ENCODE measurements around the gene TRIM73.
"Not testable (repeated sequence)": the region's sequence is repeated elsewhere in the genome, so short reads cannot be mapped to it uniquely, and the experiment has no call there.

TRIM73 gene

DNA sequence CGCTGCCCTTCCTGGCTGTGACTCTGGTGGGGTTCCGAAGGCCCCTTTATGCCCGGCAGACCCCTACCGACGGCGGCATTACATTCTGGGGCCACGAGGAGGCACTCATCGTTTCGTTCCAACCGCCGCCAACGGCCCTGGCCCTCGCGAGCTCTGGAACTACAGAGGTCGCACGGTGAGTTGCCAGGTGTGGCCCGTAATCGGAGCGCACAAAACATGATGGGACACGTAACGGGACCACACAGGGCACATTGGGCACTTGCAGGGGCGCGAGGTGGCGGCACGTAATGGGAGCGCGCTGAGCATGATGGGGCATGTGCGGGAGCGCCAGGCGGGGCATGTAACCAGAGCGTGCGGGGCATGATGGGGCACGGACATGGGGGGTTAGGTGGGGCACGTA lies at the start of gene TRIM73:
Gene TRIM73, plus strand, starts transcription at position 301 of the 400 bp plus-strand sequence. CDS start 3,305 bp downstream, outside the sequence.
- not testable (repeated sequence) for DNase-seq (ENCODE audit: low read depth); H3K4me3 ChIP-seq (ENCODE audit: low read length)

DNA sequence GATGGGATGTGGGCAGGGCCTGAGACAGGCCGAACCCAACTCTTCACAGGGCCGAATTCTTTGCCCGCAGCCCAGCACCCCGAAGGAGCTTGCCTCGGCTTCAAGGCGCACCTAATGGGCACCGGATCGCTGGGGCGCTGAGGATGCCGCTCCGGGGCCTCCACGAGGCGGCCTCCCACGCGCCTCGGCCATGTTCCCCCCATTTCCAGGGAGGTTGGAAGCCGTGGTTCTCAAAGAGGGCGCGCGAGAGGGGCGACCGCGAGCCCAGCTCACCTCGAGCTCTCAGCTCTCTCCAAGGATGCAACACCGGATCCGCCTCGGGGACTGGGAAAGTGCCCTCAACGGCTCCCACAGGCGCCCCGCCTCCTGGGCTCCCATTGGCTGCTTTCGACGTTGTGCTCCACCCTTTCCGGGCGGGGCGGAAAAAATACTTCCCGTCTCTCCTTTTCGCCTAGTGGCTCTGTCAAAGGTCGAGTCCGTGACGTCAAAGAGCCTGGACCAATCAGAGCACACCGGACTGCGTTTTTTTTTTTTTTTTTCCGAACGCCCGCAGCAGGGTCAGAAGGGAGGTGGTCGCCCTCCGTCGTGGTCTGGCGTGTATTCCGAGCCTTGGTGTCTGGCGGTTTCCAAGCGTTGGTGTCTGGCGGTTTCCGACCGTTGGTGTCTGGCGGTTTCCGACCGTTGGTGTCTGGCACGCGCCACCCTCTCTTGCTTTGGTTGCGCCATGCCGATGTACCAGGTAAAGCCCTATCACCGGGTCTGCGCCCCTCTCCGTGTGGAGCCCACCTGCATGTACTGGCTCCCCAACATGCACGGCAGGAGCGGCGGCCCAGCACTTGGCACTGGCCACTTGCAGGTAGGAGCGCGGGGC lies 36.5 kb upstream of the TRIM73 start:
- not testable (repeated sequence) for H3K4me3 ChIP-seq (ENCODE audit: low read length); DNase-seq (ENCODE audit: low read depth)

DNA sequence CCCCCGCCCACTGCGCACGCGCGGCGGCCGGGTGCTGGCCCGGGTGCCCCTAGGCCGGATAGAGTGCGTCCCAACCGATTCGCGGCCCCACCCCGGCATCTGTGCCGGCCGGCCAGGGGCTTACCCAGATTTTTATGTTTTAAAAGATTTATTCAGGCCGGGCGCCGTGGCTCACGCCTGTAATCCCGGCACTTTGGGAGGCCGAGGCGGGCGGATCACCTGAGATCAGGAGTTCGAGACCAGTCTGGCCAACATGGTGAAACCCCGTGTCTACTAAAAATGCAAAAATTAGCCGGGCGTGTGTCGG lies 35.9 kb upstream of the TRIM73 start:
- H3K4me3 ChIP-seq (ENCODE audit: low read length); DNase-seq (ENCODE audit: low read depth): not testable (repeated sequence)

DNA sequence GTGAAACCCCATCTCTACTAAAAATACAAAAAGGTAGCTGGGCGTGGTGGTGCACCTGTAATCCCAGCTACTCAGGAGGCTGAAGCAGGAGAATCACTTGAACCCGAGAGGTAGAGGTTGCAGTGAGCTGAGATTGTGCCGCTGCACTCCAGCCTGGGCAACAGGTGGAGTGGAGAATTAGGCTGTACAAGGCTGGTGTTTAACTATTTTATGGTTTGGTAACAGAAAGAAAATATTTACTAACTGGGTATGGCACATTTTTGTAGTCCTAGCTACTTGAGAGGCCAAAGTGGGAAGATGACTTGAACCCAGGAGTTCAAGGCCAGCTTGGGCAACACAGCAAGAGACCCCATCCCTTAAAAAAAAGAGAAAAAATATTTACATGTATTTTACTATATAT lies 31.4 kb upstream of the TRIM73 start:
- DNase-seq (ENCODE audit: low read depth) = not testable (repeated sequence)

DNA sequence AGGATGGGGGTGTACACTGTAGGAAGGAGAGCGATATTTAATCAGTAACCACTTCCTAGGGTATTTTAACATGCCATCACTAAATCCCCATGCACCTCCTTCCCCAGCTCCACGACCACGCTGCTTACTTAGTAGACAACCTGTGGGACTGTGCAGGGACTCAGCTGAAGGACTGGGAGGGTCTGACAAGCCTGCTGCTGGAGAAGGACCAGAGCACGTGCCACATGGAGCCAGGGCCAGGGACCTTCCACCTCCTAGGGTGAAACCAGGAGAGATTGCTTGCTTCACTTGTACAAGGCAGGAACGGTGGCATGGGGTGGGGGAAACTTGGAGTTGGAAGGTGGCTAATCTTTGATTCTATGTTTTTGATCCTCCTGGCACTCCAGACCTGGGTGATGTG lies 28.8 kb upstream of the TRIM73 start:
- not testable (repeated sequence) for H3K4me3 ChIP-seq (ENCODE audit: low read length); DNase-seq (ENCODE audit: low read depth)

More for the DNA sequence above, 31.4 kb upstream of the TRIM73 start:
- H3K4me3 ChIP-seq (ENCODE audit: low read length) = not testable (repeated sequence)

DNA sequence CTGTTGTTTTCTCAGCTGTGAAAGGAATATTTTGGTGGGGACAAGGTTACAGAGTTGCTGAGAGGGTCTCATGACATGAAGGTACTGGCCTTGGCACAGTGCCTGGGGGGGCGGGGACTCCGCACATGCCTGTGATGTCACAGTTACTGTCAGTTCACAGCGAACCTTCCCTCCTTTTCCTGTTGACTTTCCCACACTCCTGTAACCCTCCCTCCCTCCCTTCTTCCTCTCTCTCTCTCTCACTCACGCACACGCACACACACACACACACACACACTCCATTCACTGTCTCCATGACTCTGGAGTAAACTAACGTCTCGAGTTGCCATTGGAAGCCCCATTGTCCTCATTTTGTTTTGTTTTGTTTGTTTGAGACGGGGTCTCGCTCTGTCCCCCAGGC lies 28.1 kb upstream of the TRIM73 start:
- DNase-seq (ENCODE audit: low read depth); H3K4me3 ChIP-seq (ENCODE audit: low read length): not testable (repeated sequence)

DNA sequence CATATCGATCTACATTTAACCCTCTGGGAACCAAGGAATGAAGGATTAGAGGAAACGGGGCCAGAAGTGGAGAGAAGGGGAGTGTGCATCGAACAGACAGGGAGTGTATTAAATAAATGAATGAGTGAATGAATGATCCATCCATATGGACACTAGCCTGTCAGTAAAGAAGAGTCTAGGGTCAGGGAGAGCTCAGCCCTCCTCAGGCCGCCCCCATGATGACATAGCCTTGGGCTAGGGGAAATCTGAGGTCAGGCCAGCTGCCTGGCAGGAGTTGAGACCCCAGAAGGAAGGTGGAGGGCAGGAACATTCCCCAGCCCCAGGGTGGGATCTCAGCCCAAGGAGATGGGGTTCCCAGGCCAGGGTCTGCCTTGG lies 21.3 kb upstream of the TRIM73 start:
- DNase-seq (ENCODE audit: low read depth); H3K4me3 ChIP-seq (ENCODE audit: low read length): not testable (repeated sequence)

DNA sequence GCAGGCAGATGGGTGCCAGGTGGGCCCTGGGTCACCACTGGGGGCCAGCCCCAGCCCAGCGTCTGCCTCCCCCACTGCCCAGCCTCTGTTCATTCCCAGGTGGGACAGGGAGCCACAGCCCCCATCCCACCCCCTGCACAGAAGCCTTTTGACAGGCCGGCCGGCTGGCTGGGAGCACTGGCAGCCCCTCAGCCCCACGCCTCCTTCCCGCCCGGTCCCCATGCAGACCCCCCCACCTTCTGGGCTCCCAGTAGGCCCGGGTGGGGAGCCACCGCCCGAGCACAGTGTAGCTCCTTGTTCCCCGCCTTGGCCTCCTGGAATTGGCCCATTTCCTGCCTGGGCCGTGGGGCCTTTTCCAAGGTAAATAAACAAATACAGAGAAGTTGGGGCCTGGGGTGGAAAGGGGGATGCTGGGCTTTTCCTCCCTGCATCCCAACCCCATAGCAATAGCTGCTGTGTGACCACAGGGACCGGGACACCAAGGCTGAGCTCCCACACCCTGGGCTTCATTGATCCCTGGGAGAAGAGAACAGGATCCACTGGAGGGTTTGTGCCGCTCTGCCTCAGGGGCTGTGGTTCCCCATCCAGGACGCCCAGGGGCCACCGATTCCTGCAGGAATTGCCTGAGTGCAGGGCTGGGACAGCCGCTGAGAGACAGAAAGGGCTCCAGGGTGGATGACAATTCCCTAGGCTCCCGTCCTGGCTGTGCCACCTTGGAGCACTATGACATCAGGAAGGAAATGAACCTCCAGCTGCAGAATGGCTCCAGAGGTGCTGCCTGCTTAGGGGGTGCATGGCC lies 20.7 kb upstream of the TRIM73 start:
- not testable (repeated sequence) for DNase-seq (ENCODE audit: low read depth); H3K4me3 ChIP-seq (ENCODE audit: low read length)

DNA sequence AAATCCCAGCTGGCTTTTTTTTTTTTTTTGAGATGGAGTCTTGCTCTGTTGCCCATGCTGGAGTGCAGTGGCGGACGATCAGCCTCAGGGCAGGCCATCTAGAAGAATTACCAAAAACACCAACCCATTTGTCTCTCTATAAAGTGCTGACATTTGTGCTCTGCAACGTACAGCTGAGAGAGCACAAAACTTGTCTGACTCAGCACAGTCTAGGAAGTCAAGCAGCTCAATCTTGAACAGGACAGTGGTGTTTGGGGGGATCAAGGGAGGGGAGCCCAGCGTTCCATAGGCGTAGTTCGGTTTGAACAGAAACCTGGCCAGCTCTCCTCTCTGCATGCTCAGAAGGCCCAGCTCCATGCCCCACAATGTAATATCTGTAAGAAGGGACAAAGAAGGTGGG lies 2.2 kb upstream of the TRIM73 start:
- not testable (repeated sequence) for DNase-seq (ENCODE audit: low read depth); H3K4me3 ChIP-seq (ENCODE audit: low read length)

DNA sequence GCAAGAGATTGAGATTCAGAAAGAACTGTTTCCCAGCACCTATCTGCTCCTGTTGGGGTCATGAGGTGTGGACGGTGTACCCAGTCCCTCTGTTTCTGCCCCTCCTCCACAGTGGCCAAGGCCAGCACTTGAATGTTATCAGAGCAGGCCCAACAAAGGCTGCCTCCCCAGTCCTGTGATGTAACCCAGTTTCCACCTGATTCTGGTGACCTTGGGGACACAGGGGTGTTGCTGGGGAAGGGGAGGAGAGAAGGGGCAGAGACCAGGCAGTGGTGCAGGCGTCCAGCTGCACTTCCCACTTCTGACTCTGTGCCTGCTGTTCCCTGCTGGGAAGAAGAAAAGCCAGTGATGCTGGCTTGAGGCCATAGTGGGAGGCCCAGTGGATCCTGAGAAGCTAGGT lies 2.4 kb downstream of the TRIM73 start:
- not testable (repeated sequence) for H3K4me3 ChIP-seq (ENCODE audit: low read length); DNase-seq (ENCODE audit: low read depth)

DNA sequence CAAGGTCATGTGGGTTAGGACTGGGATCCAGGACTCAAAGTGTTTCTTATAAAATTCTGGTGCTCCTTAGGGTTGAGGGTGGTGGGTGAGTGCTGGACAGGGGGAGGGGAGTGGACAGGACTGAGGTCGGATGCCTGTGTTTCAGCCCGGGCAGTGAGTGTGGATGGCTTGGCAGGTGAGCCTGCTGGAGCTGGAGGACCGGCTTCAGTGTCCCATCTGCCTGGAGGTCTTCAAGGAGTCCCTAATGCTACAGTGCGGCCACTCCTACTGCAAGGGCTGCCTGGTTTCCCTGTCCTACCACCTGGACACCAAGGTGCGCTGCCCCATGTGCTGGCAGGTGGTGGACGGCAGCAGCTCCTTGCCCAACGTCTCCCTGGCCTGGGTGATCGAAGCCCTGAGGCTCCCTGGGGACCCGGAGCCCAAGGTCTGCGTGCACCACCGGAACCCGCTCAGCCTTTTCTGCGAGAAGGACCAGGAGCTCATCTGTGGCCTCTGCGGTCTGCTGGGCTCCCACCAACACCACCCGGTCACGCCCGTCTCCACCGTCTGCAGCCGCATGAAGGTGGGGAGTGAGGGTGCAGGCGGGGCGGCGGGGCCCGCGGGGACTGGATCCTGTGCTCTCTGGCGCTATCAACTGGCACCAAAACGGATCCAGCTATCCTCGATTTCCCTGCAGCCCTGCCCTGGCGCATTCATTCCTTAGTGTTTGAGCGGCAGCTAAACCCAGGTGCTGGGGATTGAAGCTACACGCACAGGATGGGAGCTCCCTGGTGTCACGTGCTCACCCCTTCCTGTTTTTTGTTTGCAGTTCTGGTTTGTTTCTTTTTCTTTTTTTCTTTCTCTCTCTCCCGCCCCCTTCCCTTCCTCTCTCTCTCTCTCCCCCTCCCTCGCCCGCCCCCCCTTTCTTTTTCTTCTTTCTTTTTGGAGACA lies 3.6 kb downstream of the TRIM73 start:
- H3K4me3 ChIP-seq (ENCODE audit: low read length); DNase-seq (ENCODE audit: low read depth): not testable (repeated sequence)

DNA sequence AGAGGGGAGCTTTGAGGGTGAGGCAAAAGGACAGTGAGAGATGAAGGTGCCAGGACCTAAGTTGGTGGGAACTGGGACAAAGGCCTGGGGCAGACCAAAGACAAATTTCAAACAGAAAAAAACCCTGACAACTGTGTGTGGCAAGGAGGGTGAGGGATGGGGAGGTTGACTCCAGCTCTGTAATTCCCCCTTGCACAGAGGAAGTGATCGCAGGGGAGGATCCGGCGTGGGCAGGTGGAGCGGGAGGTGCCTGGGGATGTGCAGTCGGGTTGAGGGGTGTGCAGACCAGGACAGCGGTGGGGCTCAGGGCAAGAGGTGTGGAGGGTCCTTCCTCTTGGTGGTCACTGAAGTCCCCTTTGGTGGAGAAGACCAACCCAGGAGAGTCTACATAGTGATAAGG lies 5.1 kb downstream of the TRIM73 start:
- not testable (repeated sequence) for DNase-seq (ENCODE audit: low read depth); H3K4me3 ChIP-seq (ENCODE audit: low read length)

DNA sequence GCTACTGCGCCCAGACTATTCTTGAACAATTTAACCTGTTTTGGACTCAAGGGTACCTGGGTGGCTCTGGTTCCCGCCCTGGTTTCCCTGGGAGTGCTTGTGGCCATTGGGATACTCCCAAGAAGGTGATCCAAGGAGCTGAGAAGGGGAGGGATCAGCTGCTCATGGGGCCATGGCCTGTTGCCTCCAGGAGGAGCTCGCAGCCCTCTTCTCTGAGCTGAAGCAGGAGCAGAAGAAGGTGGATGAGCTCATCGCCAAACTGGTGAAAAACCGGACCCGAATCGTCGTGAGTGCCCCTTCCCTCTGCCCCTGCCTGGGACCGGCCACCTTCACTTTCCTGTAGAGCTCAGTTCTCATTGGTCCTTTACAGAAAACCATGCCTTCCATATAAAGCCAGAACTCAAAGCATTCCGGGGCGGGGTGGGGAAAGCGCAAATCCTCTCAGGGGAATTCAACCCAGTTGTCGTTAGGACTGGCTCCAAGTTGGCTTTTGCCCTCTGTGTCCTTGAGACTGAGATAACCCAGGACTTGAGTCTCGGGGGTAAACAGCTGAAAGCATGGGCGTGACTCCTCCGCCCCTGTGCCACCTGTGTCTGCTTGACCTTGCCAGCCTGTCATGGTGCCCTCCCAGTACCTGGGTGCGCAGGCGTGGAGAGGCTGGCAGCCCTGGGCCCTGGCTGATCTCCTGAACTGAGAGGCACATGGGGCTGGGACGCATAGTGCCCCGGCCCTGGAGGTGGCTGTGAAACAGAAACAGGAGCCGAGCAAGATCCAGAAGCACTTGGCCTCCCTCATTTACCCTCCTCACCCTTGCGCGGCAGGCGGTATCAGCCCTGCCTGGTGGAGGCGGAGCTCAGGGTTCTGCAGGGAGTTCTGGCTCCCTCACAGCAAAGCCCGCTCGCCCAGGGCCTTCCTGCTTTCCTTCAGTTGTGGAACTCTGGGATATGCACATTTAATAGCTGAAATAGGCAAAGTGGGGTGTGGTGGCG lies 8.3 kb downstream of the TRIM73 start:
- not testable (repeated sequence) for DNase-seq (ENCODE audit: low read depth); H3K4me3 ChIP-seq (ENCODE audit: low read length)

DNA sequence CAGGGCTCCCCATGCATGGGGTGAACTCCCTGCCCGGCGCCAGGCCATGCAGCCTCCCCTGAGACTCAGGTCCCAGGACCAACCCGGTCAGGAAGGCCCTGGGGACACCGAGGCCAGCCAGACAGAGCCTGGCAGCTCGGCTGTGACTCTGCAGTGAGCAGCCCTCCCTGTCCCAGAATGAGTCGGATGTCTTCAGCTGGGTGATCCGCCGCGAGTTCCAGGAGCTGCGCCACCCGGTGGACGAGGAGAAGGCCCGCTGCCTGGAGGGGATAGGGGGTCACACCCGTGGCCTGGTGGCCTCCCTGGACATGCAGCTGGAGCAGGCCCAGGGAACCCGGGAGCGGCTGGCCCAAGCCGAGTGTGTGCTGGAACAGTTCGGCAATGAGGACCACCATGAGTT lies 9.2 kb downstream of the TRIM73 start:
- not testable (repeated sequence) for H3K4me3 ChIP-seq (ENCODE audit: low read length); DNase-seq (ENCODE audit: low read depth)

DNA sequence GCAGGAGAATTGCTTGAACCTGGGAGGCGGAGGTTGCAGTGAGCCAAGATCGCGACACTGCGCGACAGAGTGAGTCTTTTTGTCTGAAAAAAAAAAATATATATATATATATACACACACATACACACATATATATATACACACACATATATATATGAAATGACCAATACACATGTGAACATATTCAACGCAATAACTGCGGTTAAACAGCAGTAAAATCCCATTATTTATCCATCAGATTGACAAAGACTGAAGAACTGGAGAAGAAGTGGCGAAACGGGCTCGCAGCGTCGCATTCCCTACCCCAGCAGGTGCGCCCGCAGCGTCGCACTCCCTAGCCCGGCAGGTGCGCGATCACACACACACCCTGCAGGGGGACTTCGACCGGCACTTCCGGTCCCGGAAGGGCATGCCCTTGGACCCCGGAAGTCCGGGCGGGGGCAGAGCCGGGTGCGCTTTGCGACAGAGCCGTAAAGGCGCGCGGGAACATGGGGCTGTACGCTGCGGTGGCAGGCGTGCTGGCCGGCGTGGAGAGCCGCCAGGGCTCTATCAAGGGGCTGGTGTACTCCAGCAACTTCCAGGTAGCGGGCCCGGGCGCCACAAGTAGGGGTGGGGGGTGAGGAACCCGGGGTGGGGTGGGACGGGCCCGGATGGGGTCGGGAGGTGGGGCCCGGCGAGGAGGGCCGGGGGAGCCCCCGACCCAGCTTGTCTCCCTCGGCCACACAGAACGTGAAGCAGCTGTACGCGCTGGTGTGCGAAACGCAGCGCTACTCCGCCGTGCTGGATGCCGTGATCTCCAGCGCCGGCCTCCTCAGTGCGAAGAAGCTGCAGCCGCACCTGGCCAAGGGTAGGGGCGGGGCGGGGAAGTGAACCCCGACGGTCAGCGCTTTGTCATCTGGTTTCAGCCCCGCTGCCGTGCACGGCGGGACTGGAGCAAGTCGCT lies 14.7 kb downstream of the TRIM73 start:
- not testable (repeated sequence) for H3K4me3 ChIP-seq (ENCODE audit: low read length); DNase-seq (ENCODE audit: low read depth)

DNA sequence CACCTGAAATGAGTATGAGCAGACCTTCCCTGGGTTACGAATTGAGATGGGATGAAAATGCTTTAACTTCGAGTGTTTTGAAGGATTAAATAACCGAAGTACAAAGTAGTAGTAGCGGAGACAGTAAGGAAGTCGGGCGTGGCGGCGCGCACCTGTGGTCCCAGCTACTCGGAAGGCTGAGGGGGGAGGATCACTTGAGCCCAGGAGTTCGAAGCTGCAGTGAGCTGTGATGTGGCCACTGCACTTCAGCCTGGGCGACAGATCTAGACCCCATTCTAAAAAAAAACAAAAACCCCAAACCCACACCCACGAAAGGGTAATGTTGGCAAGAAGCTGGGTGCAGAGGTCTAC lies 15.4 kb downstream of the TRIM73 start:
- H3K4me3 ChIP-seq (ENCODE audit: low read length); DNase-seq (ENCODE audit: low read depth): not testable (repeated sequence)

DNA sequence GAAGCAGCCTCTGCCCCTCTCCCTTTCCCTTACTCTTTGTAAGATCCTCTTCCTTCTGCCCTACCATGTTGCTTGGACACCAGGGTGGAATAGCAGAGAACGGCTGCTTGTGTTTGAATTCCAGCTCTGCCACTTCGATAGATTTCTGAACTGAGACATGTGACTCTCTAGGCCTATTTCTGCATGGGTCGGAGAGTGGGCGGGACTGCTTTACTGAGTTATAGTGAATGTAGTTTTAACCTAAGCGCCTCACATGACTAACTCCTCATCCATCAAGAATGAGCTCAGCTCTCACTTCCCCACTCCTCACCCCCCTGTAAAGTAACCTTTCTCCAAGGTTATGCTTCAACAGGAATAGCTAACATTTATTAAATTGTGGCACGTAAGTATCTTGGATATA lies 18.8 kb downstream of the TRIM73 start:
- not testable (repeated sequence) for DNase-seq (ENCODE audit: low read depth); H3K4me3 ChIP-seq (ENCODE audit: low read length)
